GM18526 (cell line): ENCODE results near the gene EDA.

ENCODE experiments used
- POLR2A ChIP-seq: IDR thresholded peaks from 3 replicates; pipeline ENCODE4 v1.6.1; 2011; ENCODE audit not compliant: insufficient read length; ENCODE audit errors: extremely low read depth

EDA gene

GRCh38 chrX:70030301-70030767 lies 414.4 kb downstream of the EDA start:
- TF ChIP-seq POLR2A: no peak

- no peak for TF ChIP-seq POLR2A
Observed at GRCh38 chrX:70032792-70033191, 416.9 kb downstream of the EDA start.

- TF ChIP-seq POLR2A: no peak
Observed at GRCh38 chrX:70033348-70034051, 417.6 kb downstream of the EDA start.

- TF ChIP-seq POLR2A: no peak
Observed at GRCh38 chrX:70034646-70035045, 418.7 kb downstream of the EDA start.

- no peak for TF ChIP-seq POLR2A
Observed at GRCh38 chrX:70038515-70038914, 422.6 kb downstream of the EDA start.

- TF ChIP-seq POLR2A: no peak
Observed at GRCh38 chrX:70038951-70039350, 423.0 kb downstream of the EDA start.

GRCh38 chrX:70039758-70040157 lies 423.8 kb downstream of the EDA start:
- no peak for TF ChIP-seq POLR2A

GRCh38 chrX:70041993-70042392 lies 426.1 kb downstream of the EDA start:
- TF ChIP-seq POLR2A: no peak

- no peak for TF ChIP-seq POLR2A
Observed at GRCh38 chrX:70042399-70043371, 426.8 kb downstream of the EDA start.

- no peak for TF ChIP-seq POLR2A
Observed at GRCh38 chrX:70043685-70044084, 427.8 kb downstream of the EDA start.

- no peak for TF ChIP-seq POLR2A
Observed at GRCh38 chrX:70044541-70045245, 428.8 kb downstream of the EDA start.

- no peak for TF ChIP-seq POLR2A
Observed at GRCh38 chrX:70046978-70047377, 431.1 kb downstream of the EDA start.

GRCh38 chrX:70049406-70049805 lies 433.5 kb downstream of the EDA start:
- no peak for TF ChIP-seq POLR2A

- TF ChIP-seq POLR2A: no peak
Observed at GRCh38 chrX:70049925-70050324, 434.0 kb downstream of the EDA start, which contains the start of gene AWAT2. TSS of gene AWAT2 (minus strand) at chrX:70049938. CDS start at chrX:70049932, 6 bp downstream.

GRCh38 chrX:70052895-70053615 lies 437.1 kb downstream of the EDA start:
- TF ChIP-seq POLR2A: no peak
